Measurements from ENCODE around the gene ACADSB. TPM values are rescaled to one million over a fixed set of nuclear protein-coding genes. Genes with fewer than 3 reads are reported as not detected.
A peak's percentile ranks its signal among the peaks of the same experiment; 100 is the strongest.

ACADSB gene
- total and polyA plus RNA-seq, 10 of the 15 experiments (the other 5 are each of a cell fraction or from before 2014, with no cell fraction given): 10.8 to 24.0 (median 15.0) TPM

- Histone ChIP-seq H3K9me3 (replicated peaks; ENCODE audit: control insufficient read depth, insufficient read depth, low read length) (no peaks in the 10 kb centered on the region; the same call in 2 of the 3 replicates), H3K27me3 (replicated peaks in 1 of 2; ENCODE audit: control insufficient read depth in 2 of 2, insufficient read depth in 2 of 2, low read length in 1 of 2) (no peaks in the 10 kb centered on the region), H3K4me1 (ENCODE audit: control insufficient read depth, insufficient read depth, low read length) (no peaks in the 10 kb centered on the region), H4K20me1 (ENCODE audit: control insufficient read depth, insufficient read depth) (no peaks in the 10 kb centered on the region), H3K9ac (ENCODE audit: control insufficient read depth, insufficient read depth, low read length) (peak overlapping the region; percentile 86), H3K79me2 (ENCODE audit: control insufficient read depth, insufficient read depth, low read length) (peaks cover 46% of the 10 kb centered on the region), H3K4me2 (ENCODE audit: control insufficient read depth, insufficient read depth) (peak overlapping the region; percentile 98), H3K36me3 (ENCODE audit: control insufficient read depth in 2 of 2, insufficient read depth in 2 of 2, low read length in 1 of 2) (no peaks in the 10 kb centered on the region; a peak in 1 of 4 replicates), H3K27ac (ENCODE audit: control insufficient read depth, insufficient read depth) (peak overlapping the region; percentile 53; the same call in 1 of the 2 replicates), H3K4me3 (peak overlapping the region; percentile 99), H2AFZ (ENCODE audit: control insufficient read depth, low read depth, low read length) (peak overlapping the region; percentile 67)
- ChIA-PET SMC1A (ENCODE audit: uncharacterized antibody, unreplicated experiment) (interaction anchor here (0.9 to 2.7 kb wide), 4 partner anchors 11 to 145 kb away, joined by 3 to 14 read pairs (median 4); partner anchors contain the start of gene BUB3), POLR2A (interaction anchor here (1.2 to 2.3 kb wide), 4 partner anchors 25 to 145 kb away, joined by 3 to 21 read pairs (median 4); partner anchors contain the start of genes BUB3 and PSTK), CTCF (interaction anchor here (1.5 to 3.2 kb wide), 3 partner anchors 12 to 28 kb away, joined by 4 to 38 read pairs (median 23); partner anchors contain the start of gene PSTK), RAD21 (ENCODE audit: unreplicated experiment) (interaction anchor here (2.0 to 2.3 kb wide), 2 partner anchors 29 to 34 kb away, joined by 5 to 21 read pairs; partner anchors contain the start of gene PSTK)
- no peak for FAIRE-seq
- no peak for TF ChIP-seq SREBF1 (IDR thresholded peaks at IDR 0.05; ENCODE audit: low read length)
- TF ChIP-seq ZNF274 (IDR thresholded peaks at IDR 0.05; ENCODE audit: insufficient read depth, insufficient read length): no peak
- TF ChIP-seq SIN3A (IDR thresholded peaks at IDR 0.05; ENCODE audit: low read depth, low read length): peak; percentile 72
- 0 out of 2 replicates have a peak, but pooled peaks have one; percentile 17 for TF ChIP-seq BACH1 (IDR thresholded peaks at IDR 0.05; ENCODE audit: borderline replicate concordance)
- peak; percentile 14; the same call in 1 of the 2 replicates for TF ChIP-seq NKRF (conservative IDR thresholded peaks at IDR 0.05)
- TF ChIP-seq MEF2B (IDR thresholded peaks at IDR 0.05; ENCODE audit: partially characterized antibody, poor library complexity, severe bottlenecking): peak; percentile 5
- TF ChIP-seq MEF2A (IDR thresholded peaks at IDR 0.05; ENCODE audit: insufficient read depth, low read depth, low read length): no peak
- TF ChIP-seq IRF3 (IDR thresholded peaks at IDR 0.05): no peak
- TF ChIP-seq LARP7 (IDR thresholded peaks at IDR 0.05): peak; percentile 62; the same call in 1 of the 2 replicates
- TF ChIP-seq BMI1 (IDR thresholded peaks at IDR 0.05; ENCODE audit: borderline replicate concordance): no peak
- no peak for TF ChIP-seq IKZF1 (conservative IDR thresholded peaks at IDR 0.05)
- peak; percentile 55; the same call in 1 of the 2 replicates for TF ChIP-seq GATAD2B (conservative IDR thresholded peaks at IDR 0.05; ENCODE audit: low read depth)
- ATAC-seq: peak; percentile 7
- WGBS (ENCODE audit: insufficient coverage, insufficient replicate concordance, low lambda C conversion rate, missing lambda C conversion rate): 1% methylated on average over 29 of the region's 34 CpGs
- no TSS peak for BruUV-seq (replicated peaks)
- intact Hi-C loops (cut with micrococcal nuclease; ENCODE audit: unreplicated experiment) (no loop called here), in situ Hi-C loops (cut with MboI) (no loop called here)
- no peak for DNase-seq (ENCODE audit: low read depth, low spot score)
Measured at GRCh38 chr10:123009105-123009820, 457 bp downstream of the ACADSB start.
